Fibroblast of skin of back (primary cell): ENCODE data around the gene ERBB2.
"Not testable (repeated sequence)": the region's sequence is repeated elsewhere in the genome, so short reads cannot be mapped to it uniquely, and the experiment has no call there.

Source experiments
- DNase-seq: peaks from one replicate; pipeline ENCODE4 v3.0.0-alpha.2; 2013

ERBB2 gene

GRCh38 chr17:39746145-39746461 is 46.2 kb downstream of the ERBB2 start:
- DNase-seq = no peak

- no peak for DNase-seq
These were observed 47.9 kb downstream of the ERBB2 start for GRCh38 chr17:39747745-39748144.

GRCh38 chr17:39748444-39749034 is 48.7 kb downstream of the ERBB2 start:
- not testable (repeated sequence) for DNase-seq

- no peak for DNase-seq
These were observed 50.5 kb downstream of the ERBB2 start for GRCh38 chr17:39750131-39751015.

- no peak for DNase-seq
These were observed 51.2 kb downstream of the ERBB2 start for GRCh38 chr17:39751016-39751543.

- no peak for DNase-seq
These were observed 51.8 kb downstream of the ERBB2 start for GRCh38 chr17:39751637-39752036.

- no peak for DNase-seq
These were observed 52.5 kb downstream of the ERBB2 start for GRCh38 chr17:39752241-39752881.

GRCh38 chr17:39753514-39754160 is 53.8 kb downstream of the ERBB2 start:
- DNase-seq = peak; percentile 40

- peak; percentile 89 for DNase-seq
These were observed 54.5 kb downstream of the ERBB2 start for GRCh38 chr17:39754161-39754957.

- DNase-seq = no peak
These were observed 55.2 kb downstream of the ERBB2 start for GRCh38 chr17:39754958-39755553.

- peak; percentile 57 for DNase-seq
These were observed 55.9 kb downstream of the ERBB2 start for GRCh38 chr17:39755554-39756379.

GRCh38 chr17:39756380-39757079 is 56.7 kb downstream of the ERBB2 start:
- DNase-seq = no peak

- no peak for DNase-seq
These were observed 57.4 kb downstream of the ERBB2 start for GRCh38 chr17:39757176-39757662.

- DNase-seq = peak; percentile 27
These were observed 58.3 kb downstream of the ERBB2 start for GRCh38 chr17:39757931-39758873.

GRCh38 chr17:39759204-39759603 is 59.3 kb downstream of the ERBB2 start:
- DNase-seq = no peak

- peak; percentile 29 for DNase-seq
These were observed 62.1 kb downstream of the ERBB2 start for GRCh38 chr17:39761861-39762496.

- DNase-seq = peak; percentile 78
These were observed 63.4 kb downstream of the ERBB2 start for GRCh38 chr17:39763051-39763820.
